DMS153 treated with DMSO at 0.1 percent for 48 hours (cell line): ENCODE measurements around the gene RASSF1.

Experiments
- DNase-seq: peaks from one replicate; lab custom pipeline; 2025; ENCODE audit not compliant: unreplicated experiment; lab: John Stamatoyannopoulos, UW

Gene RASSF1

DNA sequence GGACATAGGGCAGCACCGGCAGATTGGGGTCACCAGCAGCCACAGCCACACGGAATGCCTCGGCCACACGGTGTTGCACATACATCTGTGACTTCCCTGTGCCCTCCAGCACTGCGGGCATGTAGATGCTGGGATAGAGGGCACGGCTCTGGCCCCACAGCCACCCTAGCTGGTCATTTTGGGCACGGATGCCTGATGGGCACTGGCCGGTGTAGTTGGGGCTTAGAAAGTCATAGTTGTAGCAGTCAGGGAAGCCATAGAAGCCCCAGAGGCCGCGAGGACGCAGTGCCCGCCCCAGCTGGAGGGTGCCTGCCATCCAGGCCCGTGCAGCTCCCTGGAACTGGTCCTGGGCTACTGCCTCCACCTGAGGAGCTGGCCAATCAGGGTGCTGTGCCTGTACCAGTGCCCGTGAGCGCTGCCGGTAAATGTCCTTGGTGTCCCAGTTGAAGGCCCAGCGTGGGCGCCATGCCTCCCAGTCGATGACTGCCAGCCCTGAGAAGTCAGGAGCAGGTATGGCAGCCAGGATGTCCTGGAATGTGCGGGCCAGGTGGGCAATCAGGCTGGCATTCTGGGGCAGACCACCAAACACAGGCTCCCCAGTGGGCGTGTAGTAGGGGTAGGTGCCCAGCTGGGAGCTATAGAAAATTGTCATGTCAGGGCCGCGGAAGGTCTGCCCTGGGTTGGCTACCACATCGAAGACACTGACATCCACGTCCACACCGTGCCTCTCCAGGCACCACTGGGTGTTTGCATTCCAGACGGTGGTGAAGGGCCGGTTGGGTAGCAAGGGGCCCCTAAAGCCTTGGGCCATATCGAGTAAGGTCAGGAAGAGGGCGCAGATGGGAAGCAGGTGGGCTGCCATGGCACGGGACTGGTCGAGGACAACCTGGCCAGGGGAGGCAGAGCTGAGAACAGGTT is 38.3 kb downstream of the RASSF1 start:
- DNase-seq, result no peak

DNA sequence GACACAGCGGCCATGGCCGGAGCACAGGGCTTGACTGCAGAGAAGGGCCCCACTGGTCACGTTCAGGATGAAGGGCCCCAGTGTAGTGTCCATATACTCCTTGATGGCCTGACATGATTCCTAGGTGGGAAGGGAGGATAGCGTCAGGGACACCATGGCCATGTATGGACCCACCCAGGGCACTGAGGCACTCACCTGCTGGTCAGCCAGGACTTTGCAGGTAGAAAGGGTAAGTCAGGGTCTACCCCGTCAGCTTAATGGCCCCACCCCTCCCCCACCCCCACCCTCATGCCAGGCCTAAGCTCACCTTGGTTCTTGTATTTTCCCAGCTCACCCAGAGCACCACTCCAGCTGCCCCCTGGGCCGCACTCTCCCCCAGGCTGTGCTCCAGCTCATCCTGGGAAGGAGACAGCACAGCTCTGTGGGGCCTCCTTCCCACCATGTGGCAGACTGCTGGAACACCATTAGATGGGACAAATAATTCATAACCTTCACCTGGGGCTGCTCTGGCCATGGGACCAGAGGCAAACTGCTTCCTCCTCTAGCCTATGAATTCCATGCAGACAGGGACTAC is 39.9 kb downstream of the RASSF1 start:
- no peak for DNase-seq

DNA sequence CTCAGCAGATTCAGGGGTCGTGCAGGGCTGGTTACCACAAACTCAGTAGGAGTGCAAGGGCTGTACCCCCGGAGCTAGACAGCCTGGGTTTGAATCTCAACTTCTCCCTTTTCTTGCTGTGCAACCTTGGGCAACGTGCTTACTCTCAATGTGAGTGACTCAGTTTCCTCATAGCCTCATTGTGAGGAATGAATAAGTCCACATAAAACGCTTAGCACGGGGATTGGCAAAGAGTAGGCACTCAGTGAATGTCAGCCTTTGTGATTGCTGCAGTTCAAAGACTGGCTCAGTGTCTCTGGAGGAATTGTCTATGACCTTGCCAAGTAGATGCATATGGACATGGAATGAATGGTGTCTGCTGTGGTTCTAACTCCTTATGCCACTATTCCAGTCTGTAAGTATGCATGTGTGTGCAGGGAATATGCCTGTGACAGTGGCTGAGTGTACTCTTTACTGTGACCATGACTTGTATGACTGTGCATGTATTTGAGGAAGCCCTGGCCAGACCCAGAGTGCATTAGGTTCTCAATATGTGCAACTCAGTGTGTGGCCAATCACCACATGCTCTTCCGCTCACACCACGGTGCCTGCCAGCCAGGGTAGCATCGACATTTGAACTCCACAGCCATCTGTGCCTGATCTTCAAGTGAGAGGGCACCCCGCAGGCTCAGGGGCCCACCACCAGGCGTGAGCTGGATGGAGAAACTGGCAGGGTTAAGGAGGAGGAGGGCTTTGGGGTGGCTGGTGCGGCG is 40.5 kb downstream of the RASSF1 start:
- DNase-seq, result no peak

DNA sequence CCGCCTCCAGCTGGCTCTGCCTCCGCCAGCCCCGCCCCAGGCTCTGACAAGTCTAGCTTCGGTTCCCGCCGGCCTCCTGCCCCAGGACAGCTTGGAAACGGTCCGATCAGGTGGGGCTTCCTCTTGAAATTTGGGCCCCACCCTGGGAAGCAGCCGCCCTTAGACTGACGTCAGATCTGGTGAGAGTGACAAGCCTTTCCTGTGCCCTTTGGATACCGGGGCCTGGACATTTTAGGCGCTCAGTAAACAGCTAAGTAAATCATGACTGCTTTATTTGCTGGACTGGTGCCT is 41.1 kb downstream of the RASSF1 start:
- no peak for DNase-seq

DNA sequence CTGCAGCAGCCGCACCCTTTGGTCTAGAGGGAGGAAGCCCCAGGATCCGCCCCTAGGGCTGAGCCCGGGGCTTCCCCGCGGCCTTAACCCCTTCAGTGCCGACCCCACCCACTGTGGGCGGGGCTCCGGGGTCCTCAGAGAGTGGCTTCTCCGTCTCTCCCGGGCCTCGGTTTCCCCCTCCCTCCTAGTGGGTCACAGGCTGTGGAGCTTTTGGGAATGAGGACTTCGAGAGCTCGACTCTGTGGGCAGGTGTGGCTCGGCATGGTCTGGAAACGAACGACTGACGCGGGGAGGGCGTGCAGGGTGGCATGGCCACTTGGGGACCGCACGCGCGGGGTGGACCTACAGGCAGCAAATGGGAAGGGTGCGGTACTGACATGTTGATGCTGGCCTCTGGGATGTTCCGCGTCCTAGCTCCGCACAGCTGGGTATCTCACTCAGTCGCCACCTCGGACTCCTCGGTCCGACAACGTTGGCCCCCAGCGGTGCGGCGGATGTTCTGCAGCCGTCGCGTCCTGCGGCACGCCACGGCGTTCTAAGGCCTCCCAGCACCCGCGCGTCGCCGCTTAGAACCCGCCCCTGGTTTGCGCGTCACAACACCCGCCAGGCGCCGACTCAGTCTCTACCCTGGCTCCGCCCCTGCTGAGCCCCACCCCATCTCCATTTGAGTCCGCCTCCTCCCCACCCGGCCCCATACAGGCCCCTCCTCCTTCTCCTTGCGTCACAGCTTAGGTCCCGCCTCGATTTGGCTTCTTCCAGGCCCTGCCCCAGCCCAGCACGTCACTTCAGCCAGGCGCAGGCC is 41.6 kb downstream of the RASSF1 start, which contains the start of the genes HYAL3 and NAA80:
HYAL3 (minus strand) TSS at position 570 of the 802 bp plus-strand sequence. CDS start 3,803 bp downstream, outside the sequence.
NAA80 (minus strand) TSS at position 570 of the 802 bp plus-strand sequence. CDS start 1,942 bp downstream, outside the sequence.
- DNase-seq, result peak; percentile 77

DNA sequence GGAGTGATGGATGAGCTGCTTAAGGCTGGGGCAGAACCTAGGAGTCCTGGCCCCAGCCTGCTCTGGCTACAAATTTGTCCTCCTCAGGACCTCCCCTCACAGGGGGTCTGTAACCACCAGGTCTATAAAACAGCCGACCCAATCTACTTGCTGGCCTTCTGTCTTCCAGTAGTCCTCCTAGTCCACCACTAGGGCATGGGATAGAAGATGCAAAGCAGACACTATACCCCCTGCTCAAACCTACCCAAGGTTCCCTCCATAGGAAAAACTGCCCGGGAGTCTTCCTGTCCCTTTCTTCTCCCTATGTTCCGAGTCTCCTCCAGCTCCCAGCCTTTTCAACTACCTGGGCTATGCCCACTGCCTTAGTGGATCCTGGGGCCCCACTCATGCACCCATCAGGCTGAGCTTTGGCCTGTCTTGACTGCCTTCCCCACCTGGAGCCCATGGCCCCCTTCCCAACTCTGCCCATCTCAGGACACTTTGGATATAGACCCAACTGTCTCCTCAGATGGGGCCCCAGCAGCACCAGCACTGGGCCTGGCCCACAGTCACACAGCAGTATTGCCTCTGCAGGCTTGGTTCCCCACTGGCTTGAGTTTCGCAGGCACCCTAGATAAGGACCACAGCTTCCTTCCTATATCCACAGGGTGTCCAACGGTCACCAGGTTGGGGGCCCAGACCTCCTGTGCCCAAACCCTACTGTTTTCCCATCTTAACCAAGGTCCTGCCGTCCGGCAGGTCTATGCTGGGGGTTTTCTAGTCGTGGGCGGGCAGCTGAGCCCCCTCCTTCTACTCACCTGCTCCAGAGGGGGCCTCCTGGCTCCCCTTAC is 42.5 kb downstream of the RASSF1 start:
- no peak for DNase-seq

DNA sequence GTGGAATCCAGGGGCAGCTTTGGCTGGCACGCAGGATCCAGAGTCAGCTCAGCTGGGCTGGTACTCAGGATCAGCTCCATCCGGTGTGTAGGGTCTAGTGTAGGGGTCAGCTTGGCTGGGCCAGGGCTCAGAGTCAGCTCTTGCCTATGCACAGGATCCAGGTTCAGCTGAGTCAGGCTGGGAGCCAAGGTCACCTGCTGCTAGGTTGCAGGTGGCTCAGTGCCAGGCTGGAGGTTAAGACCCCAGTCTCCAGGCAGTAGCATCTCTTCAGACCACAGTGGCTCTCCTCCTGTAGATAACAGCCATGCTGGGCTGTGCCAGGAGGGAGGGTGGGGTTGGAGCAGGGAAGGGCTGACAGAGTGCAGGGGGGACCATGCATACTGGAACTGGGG is 43.3 kb downstream of the RASSF1 start:
- no peak for DNase-seq

DNA sequence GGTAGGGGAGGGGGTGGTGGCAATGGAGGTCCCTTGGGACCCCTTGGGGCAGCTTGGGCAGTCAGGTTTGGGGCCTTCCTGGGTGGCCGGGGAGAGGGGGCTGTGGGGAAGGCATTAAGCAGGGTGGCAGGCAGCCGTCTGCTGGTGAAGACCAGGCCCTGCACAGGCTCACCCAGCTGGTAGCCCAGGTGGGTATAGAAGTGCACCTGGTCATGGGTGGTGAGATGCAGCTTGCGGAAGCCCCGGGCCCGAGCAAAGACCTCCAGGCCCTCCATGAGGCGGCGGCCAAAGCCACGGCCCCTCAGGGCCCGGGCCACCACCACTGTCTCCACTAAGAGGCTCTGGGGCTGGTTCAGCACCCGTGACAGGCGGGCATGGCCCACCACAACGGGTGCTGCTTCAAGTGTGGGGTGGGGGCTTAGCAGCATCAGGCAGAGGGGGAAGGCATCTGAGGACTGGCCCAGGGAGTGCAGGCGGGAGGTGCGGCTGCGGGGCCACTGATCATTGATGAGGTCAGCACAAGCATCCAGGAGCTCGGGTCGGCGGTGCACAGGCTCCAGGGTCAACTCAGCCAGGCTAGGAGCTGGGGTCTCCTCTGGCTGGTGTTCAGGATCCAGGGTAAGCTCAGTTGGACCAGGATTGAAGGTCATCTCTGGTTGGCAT is 43.8 kb downstream of the RASSF1 start:
- DNase-seq, result no peak

DNA sequence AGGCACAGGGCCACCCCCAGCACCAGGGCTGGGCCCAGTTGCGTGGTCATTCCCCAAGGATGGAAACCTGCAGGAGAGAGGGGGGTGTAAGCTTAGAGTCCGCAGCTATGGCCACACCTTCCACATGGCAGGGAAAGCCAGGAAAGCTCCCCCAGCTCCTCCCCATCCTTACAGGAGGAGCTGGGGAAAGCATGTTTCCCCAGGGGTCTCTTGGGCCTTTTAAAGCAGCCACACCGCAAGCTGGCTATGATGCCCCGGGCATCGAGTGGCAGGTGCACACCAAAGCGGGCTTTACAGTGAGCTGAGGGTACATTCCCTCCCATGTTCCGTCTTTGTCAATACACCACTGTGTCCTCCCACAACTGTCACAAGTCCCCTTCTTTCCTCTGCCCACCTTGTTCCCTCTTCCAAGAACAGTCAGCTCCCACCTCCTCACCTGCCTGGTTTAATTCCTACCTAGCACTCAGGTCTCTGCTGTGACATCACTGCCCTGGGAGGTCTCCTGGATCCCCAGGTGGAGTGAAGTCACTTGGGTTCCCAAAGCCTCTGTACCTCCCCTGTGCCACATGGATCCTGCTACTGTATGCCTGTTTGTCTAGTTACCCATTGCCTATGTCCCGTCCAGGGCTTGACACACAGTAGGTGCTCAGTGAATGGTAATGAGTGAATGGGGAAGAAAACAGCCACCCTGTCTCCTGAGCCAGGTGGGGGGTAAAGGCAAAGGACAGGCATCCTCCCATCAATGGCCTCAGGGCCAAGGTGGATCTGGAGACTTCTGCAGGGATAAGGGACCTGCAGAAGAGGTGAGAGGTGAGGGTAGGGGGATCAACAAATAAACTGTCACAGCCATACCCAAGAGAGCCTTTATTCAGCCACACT is 44.8 kb downstream of the RASSF1 start:
- no peak for DNase-seq

DNA sequence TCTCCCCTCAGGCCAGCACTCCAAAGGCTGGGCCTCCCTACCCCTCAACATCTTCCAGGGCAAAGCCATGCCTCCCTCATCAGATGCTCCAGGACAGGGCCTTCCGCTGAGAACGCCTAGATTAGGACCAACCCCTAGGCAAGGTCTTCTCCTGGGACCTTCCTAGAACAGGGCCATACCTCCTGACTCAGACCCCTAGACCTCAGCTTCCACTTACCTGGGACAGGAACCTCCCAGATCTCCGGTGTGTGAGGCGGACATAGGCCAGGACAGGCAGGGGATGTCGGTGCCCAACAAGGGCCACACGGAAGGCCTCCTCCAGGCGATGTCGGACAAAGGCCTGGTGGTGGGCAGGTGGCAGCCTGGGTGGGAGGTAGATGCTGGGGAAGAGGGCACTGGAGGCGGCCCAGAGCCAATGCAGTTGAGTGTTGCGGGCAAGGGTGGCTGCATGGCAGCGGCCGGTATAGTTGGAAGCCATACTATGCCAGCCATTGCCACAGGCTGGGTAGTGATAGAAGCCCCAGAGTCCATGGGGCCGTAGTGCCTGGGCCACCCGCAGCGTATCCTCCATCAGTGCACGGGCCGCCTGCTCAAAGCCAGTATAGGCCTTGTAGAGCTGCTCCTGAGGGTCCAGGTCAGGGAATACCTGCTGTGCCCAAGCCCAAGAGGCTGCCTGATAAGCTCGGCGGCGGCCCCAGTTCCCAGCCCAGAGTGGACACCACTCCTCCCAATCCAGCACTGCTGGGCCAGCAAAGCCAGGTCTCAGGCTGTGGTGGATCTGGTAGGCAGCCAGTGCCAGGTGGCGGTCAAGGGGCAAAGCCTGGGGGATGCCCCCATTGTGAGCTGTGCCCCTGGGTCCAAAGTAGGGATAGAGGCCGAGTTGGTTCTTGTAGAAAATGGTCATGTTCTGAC is 45.9 kb downstream of the RASSF1 start:
- DNase-seq, result no peak

DNA sequence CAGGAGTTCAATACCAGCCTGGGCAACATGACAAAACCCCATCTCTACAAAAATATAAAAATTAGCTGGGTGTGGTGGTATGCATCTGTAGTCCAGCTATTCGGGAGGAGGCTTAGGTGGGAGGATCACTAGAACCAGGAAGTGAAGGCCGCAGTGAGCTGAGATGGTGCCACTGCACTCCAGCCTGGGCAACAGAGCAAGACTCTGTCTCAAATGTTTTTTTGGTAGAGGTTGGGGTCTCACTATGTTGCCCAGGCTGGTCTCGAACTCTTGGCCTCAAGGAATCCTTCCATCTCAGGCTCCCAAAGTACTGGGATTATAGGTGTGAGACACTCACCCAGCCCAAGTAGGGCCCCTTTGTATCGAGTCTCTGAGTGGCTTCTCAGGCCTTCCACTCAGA is 46.5 kb downstream of the RASSF1 start:
- DNase-seq, result no peak

DNA sequence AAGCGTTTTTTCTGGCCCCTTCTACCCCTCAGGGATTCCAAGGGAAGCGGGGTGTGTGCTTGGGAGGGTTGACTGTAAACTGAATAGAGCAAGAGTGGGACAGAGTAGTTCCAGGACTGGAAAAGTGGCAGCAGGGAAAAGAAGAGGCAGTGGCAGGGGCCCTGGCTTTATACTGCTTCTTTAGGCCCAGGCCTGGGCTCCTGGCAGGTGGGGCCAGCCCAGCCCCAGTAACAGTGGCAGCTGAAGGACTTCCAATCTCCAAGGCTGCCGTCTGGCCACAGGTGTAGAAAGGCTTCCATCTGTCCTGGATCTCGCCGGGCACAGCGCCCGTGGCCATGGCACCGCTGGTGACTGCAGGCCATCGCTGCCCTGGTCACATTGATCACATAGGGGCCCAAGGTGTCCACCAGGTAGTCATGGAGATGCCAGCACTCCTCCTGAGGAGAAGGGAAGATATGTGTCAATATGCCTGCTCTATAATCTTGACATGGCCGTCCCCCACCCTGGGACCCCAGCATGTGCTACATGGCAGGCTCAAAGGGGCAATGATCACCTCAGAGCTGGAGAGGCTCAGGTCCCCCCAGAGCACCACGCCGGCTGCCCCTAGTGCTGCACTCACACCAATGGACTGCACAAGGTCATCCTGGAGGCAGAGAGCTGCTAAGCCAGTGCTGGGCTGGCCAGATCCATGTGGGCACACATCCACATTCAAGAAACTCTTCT is 47.4 kb downstream of the RASSF1 start:
- no peak for DNase-seq

DNA sequence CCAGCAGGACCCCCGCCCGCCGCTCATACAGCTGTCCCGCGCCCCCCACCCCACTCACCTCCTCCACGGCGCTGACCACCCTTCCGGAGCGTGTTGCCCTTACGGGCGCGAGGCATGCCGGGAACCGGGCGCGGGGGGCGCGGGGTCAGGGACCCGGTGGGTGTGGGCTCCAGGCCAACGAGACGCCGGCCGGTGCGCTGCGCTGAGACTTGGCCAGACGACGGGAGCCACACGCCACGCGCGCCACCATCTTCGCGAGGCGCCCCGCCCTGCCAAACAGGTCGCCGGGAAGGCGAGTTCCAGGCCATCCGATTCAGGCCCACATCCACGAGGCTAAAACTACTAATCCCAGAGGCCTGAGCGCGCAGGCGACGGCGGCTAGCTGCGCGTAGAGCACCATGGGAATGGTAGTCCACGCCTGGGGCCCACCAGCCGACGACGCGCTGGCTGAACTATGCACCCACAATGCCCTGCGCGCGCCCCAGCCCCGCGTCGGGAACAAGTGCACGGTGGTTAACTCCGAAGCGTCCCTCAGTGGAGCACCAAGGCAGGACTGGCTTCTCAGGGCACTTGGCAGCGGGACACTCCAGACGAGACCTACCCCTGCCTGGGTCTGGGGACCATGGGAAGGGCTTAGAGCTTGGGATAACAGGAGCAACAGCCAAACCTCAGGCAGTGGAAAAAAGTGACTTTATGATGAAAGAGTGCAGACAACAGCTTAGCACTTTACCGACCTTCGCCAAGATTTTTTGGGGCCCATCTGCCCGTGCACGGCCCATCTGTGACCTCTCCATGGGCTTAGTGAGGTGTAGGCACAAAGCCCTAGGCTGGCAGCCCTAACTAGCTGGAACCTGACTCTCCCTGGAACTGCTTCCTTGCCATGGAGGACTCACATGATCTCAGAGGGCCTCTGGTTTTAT is 48.2 kb downstream of the RASSF1 start, which contains the start of gene IFRD2:
IFRD2 (minus strand) TSS at position 271 of the 920 bp plus-strand sequence; CDS start at position 116, 155 bp downstream.
- peak; percentile 70 for DNase-seq

DNA sequence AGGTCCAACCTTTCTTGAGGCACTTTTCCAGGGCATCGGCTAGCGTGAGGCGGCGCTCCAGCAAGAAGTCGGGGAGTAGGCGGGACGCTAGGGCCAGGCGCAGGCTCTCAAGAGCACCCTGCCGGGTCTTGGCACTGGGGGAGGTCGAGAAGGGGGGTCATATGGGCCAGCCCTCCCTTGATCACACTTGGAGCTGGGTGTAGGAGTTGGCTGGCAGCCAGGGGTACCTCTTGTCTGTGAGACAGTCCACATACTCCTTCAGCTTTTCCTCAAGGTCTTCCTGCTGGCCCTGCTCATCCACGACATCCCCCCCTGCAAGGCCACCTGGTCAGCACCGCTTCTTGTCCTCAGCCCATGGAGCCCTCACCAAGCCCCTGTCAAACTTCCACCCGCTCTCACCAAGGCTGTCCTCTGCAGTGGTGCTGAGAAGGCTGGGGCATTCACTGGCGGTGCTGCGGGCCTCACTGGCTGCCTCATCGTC is 50.4 kb downstream of the RASSF1 start:
- no peak for DNase-seq

DNA sequence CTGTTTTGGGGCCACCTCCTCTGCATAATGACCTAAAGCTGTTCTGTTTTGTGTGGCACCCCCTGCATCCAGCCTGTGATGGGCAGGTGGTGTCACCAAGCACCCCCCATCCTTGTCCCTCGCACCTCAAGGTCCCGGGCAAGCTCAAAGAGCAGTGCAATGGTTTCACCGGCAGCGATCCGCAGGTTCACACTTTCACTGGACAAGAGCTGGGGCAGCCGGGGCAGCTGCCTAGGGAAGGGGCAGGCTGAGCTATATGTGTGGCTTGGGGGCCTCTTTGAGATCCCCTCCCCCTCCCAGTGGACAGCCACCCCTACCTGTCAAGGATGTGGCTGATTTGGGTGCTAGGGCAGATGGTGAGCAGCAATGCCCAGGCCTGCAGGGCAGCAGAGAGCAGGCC is 51.5 kb downstream of the RASSF1 start:
- no peak for DNase-seq
